ENCODE results near the gene CLTCL1.
A peak's percentile ranks its signal among the peaks of the same experiment; 100 is the strongest.
"Not testable (repeated sequence)": the region's sequence is repeated elsewhere in the genome, so short reads cannot be mapped to it uniquely, and the experiment has no call there.

The CLTCL1 gene

GRCh38 chr22:19291580-19292457 is at the start of gene CLTCL1:
Gene CLTCL1, minus strand, starts transcription at chr22:19291719. Its CDS starts 78 bp downstream, at chr22:19291641.
- peak; percentile 75 for DNase-seq

- DNase-seq, result no peak
These were observed 45.6 kb upstream of the CLTCL1 start for GRCh38 chr22:19337137-19337536.

- no peak for DNase-seq
These were observed 44.9 kb upstream of the CLTCL1 start for GRCh38 chr22:19336133-19337075.

DNA sequence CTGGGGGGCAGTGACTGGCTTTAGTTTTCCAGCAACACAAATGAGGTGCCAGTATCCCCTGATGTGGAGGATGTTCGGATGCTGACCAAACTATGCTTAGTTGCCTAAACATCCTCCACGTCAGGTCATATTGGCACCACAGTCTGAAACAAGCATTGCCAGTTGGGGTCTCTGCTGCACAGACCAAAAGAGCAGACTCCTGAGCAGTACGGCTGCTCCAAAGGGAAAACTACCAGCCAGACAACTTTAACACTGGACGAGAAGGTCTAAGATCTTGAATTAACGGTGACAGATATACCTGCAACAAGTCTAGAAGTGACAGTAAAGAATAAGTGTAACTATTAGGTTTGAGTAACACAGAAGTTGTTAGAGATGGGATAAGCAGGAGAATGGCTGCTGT is 40.5 kb upstream of the CLTCL1 start:
- DNase-seq, result no peak

DNA sequence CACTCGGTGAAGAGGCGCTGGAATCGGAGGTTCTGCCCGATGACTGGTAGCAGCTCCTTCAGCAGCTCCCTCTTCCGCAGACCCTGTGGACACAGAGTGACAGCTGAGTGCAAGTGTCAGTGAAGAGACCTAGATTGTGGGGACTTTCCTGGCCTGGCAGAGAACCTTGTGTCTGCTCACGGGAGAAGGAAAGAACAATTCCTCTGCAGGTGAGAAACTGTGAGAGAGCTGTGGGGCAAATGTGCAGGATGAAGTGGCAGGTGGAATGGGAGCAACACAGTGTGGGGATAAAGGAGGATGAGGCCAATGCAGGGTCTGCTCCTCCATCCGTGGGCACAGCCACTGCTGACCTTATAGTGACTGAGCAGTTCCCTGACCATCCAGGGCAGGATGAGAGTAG is 40.0 kb upstream of the CLTCL1 start:
- no peak for DNase-seq

GRCh38 chr22:19330865-19331418 is 39.4 kb upstream of the CLTCL1 start:
- DNase-seq, result no peak

DNA sequence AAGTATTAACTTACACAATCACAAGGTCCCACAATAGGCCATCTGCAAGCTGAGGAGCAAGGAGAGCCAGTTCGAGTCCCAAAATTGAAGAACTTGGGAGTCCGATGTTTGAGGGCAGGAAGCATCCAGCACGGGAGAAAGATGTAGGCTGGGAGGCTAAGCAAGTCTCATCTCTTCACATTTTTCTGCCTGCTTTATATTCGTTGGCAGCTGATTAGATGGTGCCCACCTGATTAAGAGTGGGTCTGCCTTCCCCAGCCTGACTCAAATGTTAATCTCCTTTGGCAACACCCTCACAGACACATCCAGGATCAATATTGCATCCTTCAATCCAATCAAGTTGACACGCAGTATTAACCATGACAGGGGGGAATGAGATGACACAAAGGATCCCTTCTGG is 38.7 kb upstream of the CLTCL1 start:
- not testable (repeated sequence) for DNase-seq

GRCh38 chr22:19329454-19329853 is 37.9 kb upstream of the CLTCL1 start:
- DNase-seq, result no peak

- peak; percentile 7 for DNase-seq
These were observed 33.9 kb upstream of the CLTCL1 start for GRCh38 chr22:19325296-19325948.

GRCh38 chr22:19323420-19323819 is 31.9 kb upstream of the CLTCL1 start:
- not testable (repeated sequence) for DNase-seq

- no peak for DNase-seq
These were observed 30.2 kb upstream of the CLTCL1 start for GRCh38 chr22:19321757-19322156.

- not testable (repeated sequence) for DNase-seq
These were observed 28.6 kb upstream of the CLTCL1 start for GRCh38 chr22:19320136-19320535.

DNA sequence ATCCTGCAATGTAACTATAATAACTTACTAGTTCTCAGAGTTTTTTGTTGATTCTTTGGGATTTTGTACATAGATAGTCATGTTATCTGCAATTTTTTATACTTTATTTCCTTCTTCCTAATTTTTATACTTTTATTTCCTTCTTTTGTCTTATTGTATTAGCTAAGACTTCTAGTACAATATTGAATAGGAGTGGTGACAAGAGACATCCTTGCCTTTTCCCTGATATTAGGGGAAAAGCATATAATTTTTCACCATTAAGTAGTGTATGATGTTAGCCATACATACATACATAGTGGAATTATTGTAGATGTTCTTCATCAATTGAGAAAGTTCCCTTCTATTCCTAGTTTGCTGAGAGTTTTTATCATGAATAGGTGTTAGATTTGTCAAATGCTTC is 27.8 kb upstream of the CLTCL1 start:
- DNase-seq, result no peak

DNA sequence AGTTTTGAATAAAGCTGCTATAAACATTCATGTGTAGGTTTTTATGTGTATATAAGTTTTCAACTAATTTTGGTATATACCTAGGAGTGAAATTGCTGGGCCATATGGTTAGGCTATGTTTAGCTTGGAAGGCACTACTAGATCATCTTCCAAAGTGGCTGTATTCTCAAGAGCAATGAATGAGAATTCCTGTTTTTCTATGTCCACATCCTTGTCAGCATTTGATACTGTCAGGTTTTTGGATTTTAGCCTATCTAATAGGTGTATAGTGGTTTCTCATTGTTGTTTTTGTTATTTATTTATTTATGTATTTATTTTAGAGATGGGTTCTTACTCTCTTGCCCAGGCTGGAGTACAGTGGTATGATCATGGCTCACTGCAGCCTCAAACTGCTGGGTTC is 26.3 kb upstream of the CLTCL1 start:
- DNase-seq, result no peak

- no peak for DNase-seq
These were observed 16.4 kb upstream of the CLTCL1 start for GRCh38 chr22:19307872-19308271.

- not testable (repeated sequence) for DNase-seq
These were observed 15.0 kb upstream of the CLTCL1 start for GRCh38 chr22:19306535-19306934.

DNA sequence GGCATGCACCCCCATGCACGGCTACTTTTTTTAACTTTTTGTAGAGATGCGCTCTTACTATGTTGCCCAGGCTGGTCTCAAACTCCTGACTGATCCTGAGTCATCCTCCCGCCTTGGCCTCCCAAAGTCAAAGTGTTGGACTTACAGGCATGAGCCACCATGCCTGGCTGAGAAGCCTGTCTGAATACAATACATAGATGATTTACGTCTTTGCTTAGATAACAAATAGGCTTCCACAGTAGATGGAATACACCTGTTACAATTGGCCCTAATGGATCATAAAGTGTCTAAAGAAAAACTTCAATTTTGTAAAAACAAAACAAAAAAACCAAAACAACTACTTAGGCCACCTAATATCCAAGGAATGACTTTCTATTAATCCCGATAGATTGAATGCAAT is 13.0 kb upstream of the CLTCL1 start:
- no peak for DNase-seq

DNA sequence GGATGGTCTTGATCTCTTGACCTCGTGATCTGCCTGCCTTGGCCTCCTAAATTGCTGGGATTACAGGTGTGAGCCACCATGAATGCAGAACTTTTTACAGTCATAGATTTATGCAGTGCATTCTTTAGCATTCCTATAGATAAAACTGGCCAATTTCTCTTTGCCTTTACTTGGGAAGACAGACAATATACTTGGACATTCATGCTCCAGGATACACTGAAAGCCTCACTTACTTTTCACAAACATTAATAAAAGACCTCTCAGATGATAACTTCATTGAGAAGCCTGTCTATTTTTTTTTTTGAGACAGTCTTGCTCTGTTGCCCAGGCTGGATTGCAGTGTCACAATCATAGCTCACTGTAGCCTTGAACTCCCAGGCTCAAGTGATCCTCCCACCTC is 12.3 kb upstream of the CLTCL1 start:
- DNase-seq, result no peak

GRCh38 chr22:19295733-19296132 is 4.2 kb upstream of the CLTCL1 start:
- no peak for DNase-seq

GRCh38 chr22:19292458-19293230 is 1.1 kb upstream of the CLTCL1 start:
- peak; percentile 26 for DNase-seq

- DNase-seq, result peak; percentile 12
These were observed 320 bp downstream of the CLTCL1 start for GRCh38 chr22:19291218-19291579.

Measured in fibroblast of upper back skin (primary cell).